Right atrium auricular region (tissue), 2 donors: ENCODE results near the gene RUSF1. TPM values are rescaled to one million over a fixed set of nuclear protein-coding genes. Genes with fewer than 3 reads are reported as not detected.

Experiments
- DNase-seq: peaks from one replicate; pipeline ENCODE4 v3.0.0-alpha.2; 2019; ENCODE audit warnings: low spot score
- H3K27ac ChIP-seq, 2 donors: fragments of 200-600 bp; sonication (generic); 1 replicate in 1 of 2; 2 replicates in 1 of 2; pipeline ENCODE4 v1.5.1; 2016 to 2019
- H3K27me3 ChIP-seq, 2 donors: fragments of 200-600 bp; sonication (generic); one replicate each; pipeline versions ENCODE4 v1.5.1 to v1.6.0; 2017 to 2019
- H3K36me3 ChIP-seq: fragments of 200-600 bp; sonication (generic); one replicate; pipeline ENCODE4 v1.5.1; 2016
- H3K4me1 ChIP-seq, 2 donors: fragments of 200-600 bp; sonication (generic); one replicate each; pipeline versions ENCODE4 v1.5.1 to v1.6.0; 2017 to 2019
- H3K4me3 ChIP-seq, 2 donors: fragments of 200-600 bp; sonication (generic); 1 replicate in 1 of 2; 2 replicates in 1 of 2; pipeline ENCODE4 v1.5.1; 2017 to 2019; ENCODE audit warnings: mild to moderate bottlenecking in 1 of 2, moderate library complexity in 1 of 2
- H3K9me3 ChIP-seq, 2 donors: fragments of 200-600 bp; sonication (generic); one replicate each; pipeline ENCODE4 v1.5.1; 2019
- CTCF ChIP-seq, 2 donors: fragments of 200-600 bp; sonication (generic); IDR thresholded peaks; one replicate each; pipeline ENCODE4 v1.5.1; 2019; ENCODE audit warnings: antibody characterized with exemption in 2 of 2
- total RNA-seq, 2 donors: library from RNA; depleted of rRNA; stranded (reverse); fragments of >200 nt; gene quantifications; one replicate each; pipeline ENCODE4 v1.1.0, GENCODE V29; 2016

RUSF1 gene
- total RNA-seq, 2 donors from 2014 or later, result 33.3 TPM

GRCh38 chr16:31461921-31462804 lies 46.0 kb downstream of the RUSF1 start:
- Histone ChIP-seq H3K4me3 (no peak overlapping the region), H3K27ac (no peak overlapping the region), H3K4me1 (peaks cover 0 to 21% of the 10 kb centered on the region in 2 donors), H3K27me3 (no peaks in the 10 kb centered on the region), H3K9me3 (no peaks in the 10 kb centered on the region), H3K36me3 (peaks cover 47% of the 10 kb centered on the region)
- no peak for DNase-seq
- no peak for TF ChIP-seq CTCF (IDR thresholded peaks at IDR 0.05)

DNA sequence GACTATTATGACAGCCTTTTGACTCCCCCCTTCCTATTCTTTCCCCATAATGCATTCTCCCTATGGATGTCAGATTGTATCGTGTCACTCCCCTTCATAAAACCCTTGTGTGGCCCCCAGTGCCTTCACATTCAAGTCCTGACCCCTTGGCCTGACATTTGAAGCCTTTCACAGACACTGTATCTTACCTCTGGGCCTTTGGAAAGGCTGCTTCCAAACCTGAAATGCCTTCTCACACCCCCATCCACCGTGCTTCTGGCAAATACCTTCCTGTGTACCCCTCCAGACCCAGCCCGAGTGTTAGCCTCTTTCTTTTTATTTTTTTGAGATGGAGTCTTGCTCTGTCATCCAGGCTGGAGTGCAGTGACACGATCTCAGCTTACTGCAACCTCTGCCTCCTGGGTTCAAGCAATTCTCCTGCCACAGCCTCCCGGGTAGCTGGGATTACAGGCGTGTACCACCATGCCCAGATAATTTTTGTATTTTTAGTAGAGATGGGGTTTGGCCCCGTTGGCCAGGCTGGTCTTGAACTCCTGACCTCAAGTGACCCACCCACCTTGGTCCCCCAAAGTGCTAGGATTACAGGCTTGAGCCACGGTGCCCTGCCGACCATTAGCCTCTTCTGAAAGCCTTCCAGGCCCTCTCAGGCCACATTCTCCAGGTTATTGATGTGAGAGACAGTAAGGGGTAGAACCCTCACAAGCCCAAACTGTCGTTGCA lies 46.8 kb downstream of the RUSF1 start:
- peaks cover 41% of the 10 kb centered on the region for H3K36me3 ChIP-seq
- DNase-seq, result no peak

DNA sequence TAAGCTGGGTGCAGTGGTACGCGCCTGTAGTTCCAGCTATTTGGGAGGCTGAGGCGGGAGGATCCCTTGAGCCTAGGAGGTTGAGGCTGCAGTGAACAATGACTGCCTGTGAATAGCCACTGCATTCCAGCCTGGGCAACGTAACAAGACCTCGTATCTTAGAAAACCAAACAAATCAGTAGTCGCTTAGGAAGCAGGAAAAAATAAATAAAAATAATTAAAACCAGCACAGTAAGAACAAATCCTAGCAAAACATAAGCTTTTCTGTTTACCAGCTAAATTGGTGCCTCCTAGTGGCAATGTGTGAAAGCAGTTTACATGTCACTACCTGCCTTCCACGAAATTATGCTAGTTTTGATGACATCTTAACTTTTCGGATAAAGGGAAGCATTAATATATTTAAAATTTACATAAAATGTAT lies 47.6 kb downstream of the RUSF1 start:
- Histone ChIP-seq H3K4me1 (peaks cover 0 to 36% of the 10 kb centered on the region in 2 donors), H3K9me3 (no peaks in the 10 kb centered on the region), H3K36me3 (peaks cover 34% of the 10 kb centered on the region), H3K4me3 (peak overlapping the region; percentile 34 to 73), H3K27me3 (no peaks in the 10 kb centered on the region), H3K27ac (peak overlapping the region; percentile 58 to 98)
- DNase-seq, result no peak
- TF ChIP-seq CTCF (IDR thresholded peaks at IDR 0.05), result peak; percentile 28 to 61

More for the DNA sequence above, 46.8 kb downstream of the RUSF1 start:
- no peak for TF ChIP-seq CTCF (IDR thresholded peaks at IDR 0.05)
- Histone ChIP-seq H3K27ac (no peak overlapping the region), H3K4me3 (no peak overlapping the region), H3K27me3 (no peaks in the 10 kb centered on the region), H3K9me3 (no peaks in the 10 kb centered on the region), H3K4me1 (peaks cover 0 to 29% of the 10 kb centered on the region in 2 donors)

GRCh38 chr16:31459687-31460581 lies 48.3 kb downstream of the RUSF1 start:
- H3K4me1 ChIP-seq, result peaks cover 0 to 43% of the 10 kb centered on the region in 2 donors
- no peak for TF ChIP-seq CTCF (IDR thresholded peaks at IDR 0.05)
- H3K27ac ChIP-seq, result peak overlapping the region; percentile 98

More at GRCh38 chr16:31459687-31460581, 48.3 kb downstream of the RUSF1 start:
- Histone ChIP-seq H3K4me3 (peak overlapping the region; percentile 73 to 76), H3K27me3 (no peaks in the 10 kb centered on the region), H3K9me3 (no peaks in the 10 kb centered on the region), H3K36me3 (peaks cover 30% of the 10 kb centered on the region)
- peak; percentile 100 for DNase-seq
